GOT3 (cell line): ENCODE measurements around the gene TBX10.
"Not testable (repeated sequence)": the region's sequence is repeated elsewhere in the genome, so short reads cannot be mapped to it uniquely, and the experiment has no call there.

Experiments
- DNase-seq: peaks from one replicate; lab custom pipeline; 2025; ENCODE audit warnings: mixed read lengths; lab: John Stamatoyannopoulos, UW

TBX10 gene

DNA sequence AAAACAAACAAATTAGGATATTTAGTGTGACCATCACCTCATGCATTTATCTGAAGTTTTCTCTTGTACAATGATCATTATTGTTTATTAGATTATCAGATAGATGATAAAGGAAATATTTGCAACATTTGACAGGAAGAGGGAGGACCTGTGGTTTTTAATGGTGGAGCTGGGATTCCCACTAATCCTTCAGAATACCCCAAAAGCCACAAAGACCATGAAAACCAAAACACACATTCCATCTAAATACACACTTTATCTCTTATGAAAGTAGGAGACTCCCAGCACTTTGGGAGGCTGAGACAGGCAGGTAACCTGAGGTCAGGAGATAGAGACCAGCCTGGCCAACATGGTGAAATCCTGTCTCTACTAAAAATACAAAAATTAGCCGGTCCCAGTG lies 40.4 kb downstream of the TBX10 start:
- no peak for DNase-seq

- DNase-seq, result not testable (repeated sequence)
Observed at GRCh38 chr11:67597963-67598362, 41.6 kb downstream of the TBX10 start.

GRCh38 chr11:67597458-67597857 lies 42.1 kb downstream of the TBX10 start:
- DNase-seq, result not testable (repeated sequence)

- DNase-seq, result no peak
Observed at GRCh38 chr11:67596753-67597300, 42.7 kb downstream of the TBX10 start.

DNA sequence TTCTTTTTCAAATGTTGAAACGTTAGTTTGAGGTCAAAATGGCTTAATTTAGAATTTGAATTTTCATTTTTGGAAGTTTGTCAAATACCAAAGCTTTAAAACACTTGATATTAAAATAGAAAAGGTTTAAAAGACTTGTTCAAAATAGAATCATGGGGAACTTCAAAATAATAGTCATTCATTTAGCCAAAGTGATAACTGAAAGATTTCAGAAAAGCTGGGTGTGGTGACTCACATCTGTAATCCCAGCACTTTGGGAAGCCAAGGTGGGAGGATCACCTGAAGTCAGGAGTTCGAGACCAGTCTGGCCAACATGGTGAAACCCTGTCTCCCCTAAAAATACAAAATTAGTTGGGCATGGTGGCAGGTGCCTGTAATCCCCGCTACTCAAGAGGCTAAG lies 45.1 kb downstream of the TBX10 start:
- no peak for DNase-seq

DNA sequence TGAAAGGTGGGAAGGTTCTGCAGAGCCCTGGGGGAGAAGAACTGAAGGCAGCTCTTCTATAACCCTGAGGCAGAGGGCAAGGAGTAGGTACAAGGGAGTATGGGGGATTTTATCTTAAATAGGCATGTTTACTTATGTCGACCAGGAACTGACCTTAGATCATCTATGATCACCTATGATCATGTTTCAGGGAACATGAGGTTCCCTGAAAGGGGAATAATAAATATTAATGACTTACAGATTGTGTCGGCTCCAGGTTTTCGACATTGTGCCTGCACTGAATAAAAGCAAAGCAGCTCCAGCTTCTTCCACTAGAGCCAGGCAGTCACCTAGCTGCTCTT lies 46.0 kb downstream of the TBX10 start:
- DNase-seq, result no peak

GRCh38 chr11:67592880-67593564 lies 46.5 kb downstream of the TBX10 start:
- DNase-seq, result no peak

DNA sequence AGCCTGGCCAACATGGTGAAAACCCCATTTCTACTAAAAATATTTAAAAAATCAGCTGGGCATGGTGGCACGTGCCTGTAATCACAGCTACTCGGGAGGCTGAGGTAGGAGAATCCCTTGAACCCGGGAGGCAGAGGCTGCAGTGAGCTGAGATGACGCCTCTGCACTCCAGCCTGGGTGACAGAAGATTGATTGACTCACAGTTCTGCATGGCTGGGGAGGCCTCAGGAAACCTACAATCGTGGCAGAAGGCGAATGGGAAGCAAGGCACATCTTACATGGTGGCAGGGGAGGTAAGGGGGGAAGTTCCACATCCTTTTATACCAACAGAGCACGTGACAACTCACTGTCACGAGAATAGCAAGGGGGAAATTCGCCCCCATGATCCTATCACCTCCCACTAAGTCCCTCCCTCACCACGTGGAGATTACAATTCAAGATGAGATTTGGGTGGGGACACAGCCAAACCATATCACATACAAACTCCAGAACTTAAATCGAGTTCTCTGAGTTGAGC lies 50.6 kb downstream of the TBX10 start:
- not testable (repeated sequence) for DNase-seq

DNA sequence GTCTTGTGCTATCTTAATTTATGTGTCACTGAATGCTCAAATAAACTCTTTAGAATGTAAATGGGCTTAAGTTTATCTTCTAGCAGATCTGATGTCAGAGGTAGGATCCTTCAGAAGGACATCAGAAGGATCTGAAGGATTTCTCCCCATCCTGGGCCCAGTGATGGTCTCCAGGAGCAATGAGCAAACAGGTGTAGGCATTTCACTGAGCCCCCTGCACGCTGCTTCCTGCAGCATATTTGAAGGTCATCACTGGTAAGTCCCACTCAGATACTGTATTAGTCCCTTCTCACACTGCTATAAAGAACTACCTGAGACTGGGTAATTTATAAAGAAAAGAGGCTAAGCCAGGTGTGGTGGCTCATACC lies 51.4 kb downstream of the TBX10 start:
- no peak for DNase-seq

GRCh38 chr11:67586568-67587250 lies 52.9 kb downstream of the TBX10 start:
- no peak for DNase-seq

DNA sequence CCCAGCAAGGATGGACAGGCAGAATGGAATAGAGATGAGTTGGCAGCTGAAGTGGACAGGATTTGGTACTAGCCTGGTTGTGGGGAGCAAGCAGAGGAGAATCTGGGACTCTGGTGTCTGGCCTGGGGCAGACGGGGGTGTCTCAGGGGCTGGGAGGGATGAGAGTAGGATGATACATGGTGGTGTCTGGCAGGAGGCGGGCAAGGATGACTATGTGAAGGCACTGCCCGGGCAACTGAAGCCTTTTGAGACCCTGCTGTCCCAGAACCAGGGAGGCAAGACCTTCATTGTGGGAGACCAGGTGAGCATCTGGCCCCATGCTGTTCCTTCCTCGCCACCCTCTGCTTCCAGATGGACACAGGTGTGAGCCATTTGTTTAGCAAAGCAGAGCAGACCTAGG lies 53.7 kb downstream of the TBX10 start:
- DNase-seq, result no peak

GRCh38 chr11:67584881-67585873 lies 54.4 kb downstream of the TBX10 start:
- DNase-seq, result no peak

- DNase-seq, result no peak
Observed at GRCh38 chr11:67584205-67584880, 55.2 kb downstream of the TBX10 start.

DNA sequence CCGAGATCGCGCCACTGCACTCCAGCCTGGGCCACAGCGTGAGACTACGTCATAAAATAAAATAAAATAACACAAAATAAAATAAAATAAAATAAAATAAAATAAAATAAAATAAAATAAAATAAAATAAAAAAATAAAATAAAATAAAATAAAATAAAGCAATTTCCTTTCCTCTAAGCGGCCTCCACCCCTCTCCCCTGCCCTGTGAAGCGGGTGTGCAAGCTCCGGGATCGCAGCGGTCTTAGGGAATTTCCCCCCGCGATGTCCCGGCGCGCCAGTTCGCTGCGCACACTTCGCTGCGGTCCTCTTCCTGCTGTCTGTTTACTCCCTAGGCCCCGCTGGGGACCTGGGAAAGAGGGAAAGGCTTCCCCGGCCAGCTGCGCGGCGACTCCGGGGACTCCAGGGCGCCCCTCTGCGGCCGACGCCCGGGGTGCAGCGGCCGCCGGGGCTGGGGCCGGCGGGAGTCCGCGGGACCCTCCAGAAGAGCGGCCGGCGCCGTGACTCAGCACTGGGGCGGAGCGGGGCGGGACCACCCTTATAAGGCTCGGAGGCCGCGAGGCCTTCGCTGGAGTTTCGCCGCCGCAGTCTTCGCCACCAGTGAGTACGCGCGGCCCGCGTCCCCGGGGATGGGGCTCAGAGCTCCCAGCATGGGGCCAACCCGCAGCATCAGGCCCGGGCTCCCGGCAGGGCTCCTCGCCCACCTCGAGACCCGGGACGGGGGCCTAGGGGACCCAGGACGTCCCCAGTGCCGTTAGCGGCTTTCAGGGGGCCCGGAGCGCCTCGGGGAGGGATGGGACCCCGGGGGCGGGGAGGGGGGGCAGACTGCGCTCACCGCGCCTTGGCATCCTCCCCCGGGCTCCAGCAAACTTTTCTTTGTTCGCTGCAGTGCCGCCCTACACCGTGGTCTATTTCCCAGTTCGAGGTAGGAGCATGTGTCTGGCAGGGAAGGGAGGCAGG lies 56.0 kb downstream of the TBX10 start, which contains the start of gene GSTP1:
Gene GSTP1, plus strand, starts transcription at position 566 of the 958 bp plus-strand sequence. Its CDS starts 32 bp downstream, at position 598.
- DNase-seq, result peak; percentile 68

DNA sequence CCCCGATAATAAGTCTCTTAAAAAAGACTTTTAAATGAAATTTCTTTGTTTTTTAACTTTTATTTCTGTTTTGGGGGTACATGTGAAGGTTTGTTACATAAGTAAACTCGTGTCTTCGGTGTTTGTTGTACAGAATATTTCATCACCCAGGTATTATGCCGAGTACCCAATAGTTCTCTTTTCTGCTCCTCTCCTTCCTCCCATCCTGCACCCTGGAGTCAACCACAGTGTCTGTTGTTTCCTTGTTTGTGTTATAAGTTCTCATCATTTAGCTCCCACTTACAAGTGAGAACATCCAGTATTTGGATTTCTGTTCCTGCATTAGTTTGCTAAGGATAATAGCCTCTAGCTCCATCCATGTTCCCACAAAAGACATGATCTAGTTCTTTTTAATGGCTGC lies 57.6 kb downstream of the TBX10 start:
- no peak for DNase-seq

- DNase-seq, result no peak
Observed at GRCh38 chr11:67581469-67581868, 58.1 kb downstream of the TBX10 start.
